ENCODE measurements around the gene ZFAND3.
A peak's percentile ranks its signal among the peaks of the same experiment; 100 is the strongest.

Gene ZFAND3

GRCh38 chr6:38168126-38168525 lies 348.6 kb downstream of the ZFAND3 start:
- TF ChIP-seq CTCF (conservative IDR thresholded peaks at IDR 0.05; ENCODE audit: low read depth, low read length): no peak

GRCh38 chr6:38168699-38169098 lies 349.2 kb downstream of the ZFAND3 start:
- no peak for TF ChIP-seq CTCF (conservative IDR thresholded peaks at IDR 0.05; ENCODE audit: low read depth, low read length)
- H3K4me3 ChIP-seq (ENCODE audit: low read length): no peak overlapping the region
- DNase-seq (ENCODE audit: low read depth): no peak

More at GRCh38 chr6:38168126-38168525, 348.6 kb downstream of the ZFAND3 start:
- no peak overlapping the region for H3K4me3 ChIP-seq (ENCODE audit: low read length)
- no peak for DNase-seq (ENCODE audit: low read depth)

- no peak overlapping the region for H3K4me3 ChIP-seq (ENCODE audit: low read length)
- DNase-seq (ENCODE audit: low read depth): no peak
- TF ChIP-seq CTCF (conservative IDR thresholded peaks at IDR 0.05; ENCODE audit: low read depth, low read length): peak; percentile 9
These were observed 349.9 kb downstream of the ZFAND3 start for GRCh38 chr6:38169221-38169976.

GRCh38 chr6:38169977-38170526 lies 350.5 kb downstream of the ZFAND3 start:
- no peak for TF ChIP-seq CTCF (conservative IDR thresholded peaks at IDR 0.05; ENCODE audit: low read depth, low read length)
- DNase-seq (ENCODE audit: low read depth): no peak
- no peak overlapping the region for H3K4me3 ChIP-seq (ENCODE audit: low read length)

GRCh38 chr6:38170666-38171355 lies 351.3 kb downstream of the ZFAND3 start:
- H3K4me3 ChIP-seq (ENCODE audit: low read length): no peak overlapping the region
- no peak for TF ChIP-seq CTCF (conservative IDR thresholded peaks at IDR 0.05; ENCODE audit: low read depth, low read length)
- no peak for DNase-seq (ENCODE audit: low read depth)

- no peak overlapping the region for H3K4me3 ChIP-seq (ENCODE audit: low read length)
- no peak for DNase-seq (ENCODE audit: low read depth)
- no peak for TF ChIP-seq CTCF (conservative IDR thresholded peaks at IDR 0.05; ENCODE audit: low read depth, low read length)
These were observed 352.6 kb downstream of the ZFAND3 start for GRCh38 chr6:38171997-38172738.

Measured in retinal pigment epithelial cell (primary cell).